GM23248 (cell line): ENCODE data around the gene BROX.

Experiments
- EZH2 ChIP-seq: fragments of 200-600 bp; sonication (generic); IDR thresholded peaks from 2 replicates; pipeline ENCODE4 v1.6.1; 2018; ENCODE audit warnings: antibody characterized with exemption, mild to moderate bottlenecking; ENCODE audit not compliant: insufficient read depth, poor library complexity, severe bottlenecking
- EZH2phosphoT487 ChIP-seq: fragments of 200-600 bp; sonication (generic); IDR thresholded peaks from 2 replicates; pipeline ENCODE4 v1.6.1; 2018; ENCODE audit warnings: antibody characterized with exemption, moderate library complexity, mild to moderate bottlenecking, low read depth; ENCODE audit not compliant: insufficient read depth

- TF ChIP-seq EZH2 (no peak), EZH2phosphoT487 (no peak)
Observed at GRCh38 chr1:222691016-222691415, 21.3 kb upstream of the BROX start.
